Left cardiac atrium (tissue), 4 donors: ENCODE data around the gene TTC39B. TPM values are rescaled to one million over a fixed set of nuclear protein-coding genes. Genes with fewer than 3 reads are reported as not detected.

Source experiments
- ATAC-seq, 2 donors: fragments of 200-7000 bp; cut with Tn5 transposase; one replicate each; pipeline ENCODE4 v1.9.1; 2020; ENCODE audit warnings: mild to moderate bottlenecking in 2 of 2, moderate library complexity in 2 of 2
- DNase-seq: peaks from one replicate; pipeline ENCODE4 v3.0.0-alpha.2; 2020
- intact Hi-C, 2 donors: fragments of 100-400 bp; cut with DNase I; formaldehyde crosslinking; loops; one replicate each; pipeline versions ENCODE4 v1.14.1 to v1.15.1; 2022 to 2023
- total RNA-seq, 2 donors: library from RNA; stranded (reverse); fragmentation: NEBNext Ultra II Directional; extraction: Animal tissue kit (Norgen Biotek cat#: 25700); gene quantifications; one replicate each; pipeline ENCODE4 v1.2.1, GENCODE V29; 2021
- donor health status: DM: no; HTN: yes; CAD: no.
- donor health status: DM: no; HTN: yes; CAD: no; lungs with severe emphysema.
- donor health status: DM: yes; HTN: yes; CAD: no.
- donor health status: Dilated cardiomyopathy.

TTC39B gene
- total RNA-seq, 2 donors from 2014 or later = 2.9 to 4.8 TPM

- ATAC-seq (no peak), DNase-seq (no peak)
- intact Hi-C loops = no loop called here
These were observed 153.1 kb downstream of the TTC39B start for GRCh38 chr9:15153961-15154360.

GRCh38 chr9:15150939-15151338 lies 156.1 kb downstream of the TTC39B start:
- no peak for DNase-seq
- ATAC-seq = no peak
- intact Hi-C loops = no loop called here

DNA sequence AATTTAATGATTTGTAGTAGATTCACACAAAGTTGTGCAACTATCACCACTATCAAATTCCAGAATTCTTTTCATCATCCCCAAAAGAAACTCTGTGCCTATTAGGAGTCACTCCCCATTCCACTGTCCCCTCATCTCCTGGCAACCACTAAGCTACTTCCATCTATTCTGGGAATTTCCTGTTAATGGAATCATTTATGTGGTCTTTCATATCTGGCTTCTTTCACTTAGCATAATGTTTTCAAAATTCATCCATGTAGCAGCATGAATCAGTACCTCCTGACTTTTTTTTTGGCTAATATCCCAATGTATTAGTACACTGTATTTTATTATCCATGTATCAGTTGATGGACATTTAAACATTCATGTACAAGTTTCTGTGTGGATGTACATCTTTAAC lies 157.6 kb downstream of the TTC39B start:
- intact Hi-C loops = no loop called here
- DNase-seq (no peak), ATAC-seq (no peak)

GRCh38 chr9:15146268-15146700 lies 160.7 kb downstream of the TTC39B start:
- intact Hi-C loops = no loop called here
- ATAC-seq (no peak), DNase-seq (no peak)

- intact Hi-C loops = loop anchor here in 1 of 2 donors (5.0 kb wide), 1 partner anchor 37 kb away; no protein-coding TSS in a partner anchor
- DNase-seq (peak; percentile 28), ATAC-seq (peak; percentile 19 to 51)
These were observed 162.4 kb downstream of the TTC39B start for GRCh38 chr9:15144622-15145061.

DNA sequence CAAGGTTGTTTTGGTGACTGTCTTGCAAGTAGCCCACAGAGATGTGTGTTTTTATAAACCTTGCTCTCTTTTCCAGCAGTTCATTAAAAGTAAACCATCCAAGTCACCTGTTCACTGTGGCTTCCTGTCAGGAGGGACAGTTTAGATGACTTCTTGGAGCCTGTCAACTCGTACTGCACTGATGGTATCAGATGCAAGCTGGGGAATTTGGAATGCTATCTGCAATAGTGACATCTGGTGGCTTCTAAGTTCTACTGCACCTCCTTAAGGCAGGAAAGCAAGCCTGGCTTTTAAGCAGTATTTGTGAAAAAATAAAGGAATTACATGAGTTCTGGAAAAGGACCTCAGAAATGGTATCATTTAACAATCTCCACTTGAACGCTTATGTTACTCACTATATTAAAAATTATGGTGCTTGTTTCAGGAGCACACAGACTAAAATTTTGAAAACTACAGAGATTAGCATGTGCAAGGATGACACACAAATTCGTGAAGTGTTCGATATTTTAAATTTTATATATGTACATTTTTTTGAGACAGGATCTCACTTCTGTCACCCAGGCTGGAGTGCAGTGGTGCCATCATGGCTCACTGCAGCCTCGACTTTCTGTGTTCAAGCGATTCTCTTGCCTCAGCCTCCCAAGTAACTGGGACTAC lies 164.0 kb downstream of the TTC39B start:
- ATAC-seq (peak; percentile 57 to 70), DNase-seq (no peak)
- intact Hi-C loops = loop anchor here in 1 of 2 donors (5.0 kb wide), 1 partner anchor 36 kb away; no protein-coding TSS in a partner anchor

GRCh38 chr9:15140051-15140450 lies 167.0 kb downstream of the TTC39B start:
- intact Hi-C loops = loop anchor here in 1 of 2 donors (5.0 kb wide), 1 partner anchor 33 kb away; no protein-coding TSS in a partner anchor
- ATAC-seq (no peak), DNase-seq (no peak)

GRCh38 chr9:15139469-15139868 lies 167.5 kb downstream of the TTC39B start:
- no peak for ATAC-seq
- no peak for DNase-seq
- intact Hi-C loops = loop anchor here (5.0 kb wide), 2 partner anchors 37 to 48 kb away; no protein-coding TSS in a partner anchor

DNA sequence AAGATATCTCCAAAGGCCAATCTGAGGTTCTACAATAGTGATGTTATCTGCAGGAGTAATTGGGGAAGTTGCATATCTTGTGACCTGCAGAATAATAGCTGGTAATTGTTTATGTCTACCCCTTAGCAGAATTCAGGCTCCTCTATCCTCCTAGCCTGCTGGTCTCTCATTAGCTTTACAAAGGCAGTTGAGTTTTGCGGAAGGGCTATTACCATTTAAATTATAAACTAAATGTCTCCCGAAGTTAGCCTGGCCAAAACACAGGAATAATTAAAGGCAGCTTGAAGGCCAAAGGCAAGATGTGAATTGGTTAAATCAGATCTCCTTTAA lies 168.7 kb downstream of the TTC39B start:
- intact Hi-C loops = loop anchor here (5.0 kb wide), 2 partner anchors 36 to 49 kb away; no protein-coding TSS in a partner anchor
- ATAC-seq (no peak), DNase-seq (no peak)

DNA sequence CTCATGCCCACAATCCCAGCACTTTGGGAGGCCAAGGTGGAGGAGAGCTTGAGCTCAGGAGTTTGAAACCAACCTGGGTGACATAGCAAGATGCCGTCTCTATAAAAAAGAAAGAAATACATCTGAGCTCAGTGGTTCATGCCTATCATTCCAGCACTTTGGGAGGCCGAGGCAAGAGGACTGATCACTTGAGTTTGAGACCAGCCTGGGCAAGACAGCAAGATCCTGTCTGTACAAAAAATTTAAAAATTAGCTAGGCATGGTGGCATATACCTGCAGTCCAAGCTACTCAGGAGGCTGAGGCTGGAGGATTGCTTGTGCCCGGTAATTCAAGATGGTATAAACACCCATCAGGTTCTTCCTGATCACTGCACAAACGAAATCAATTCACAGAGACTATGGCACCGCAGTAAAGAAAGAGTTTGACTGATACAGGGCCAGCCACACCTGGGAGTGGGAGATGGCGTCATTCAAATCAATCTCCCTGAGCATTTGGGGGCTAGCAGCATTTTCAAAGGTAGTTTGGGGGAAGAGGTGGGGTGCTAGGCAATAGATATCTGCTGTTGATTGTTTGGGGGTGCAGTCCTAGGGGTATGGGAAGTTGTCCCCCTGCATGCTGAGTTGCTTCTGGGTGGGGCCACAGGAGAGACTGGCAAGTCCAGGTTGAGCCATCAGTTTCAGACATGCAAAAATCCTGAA lies 169.2 kb downstream of the TTC39B start:
- ATAC-seq (no peak), DNase-seq (no peak)
- intact Hi-C loops = loop anchor here (5.0 kb wide), 2 partner anchors 36 to 49 kb away; no protein-coding TSS in a partner anchor

DNA sequence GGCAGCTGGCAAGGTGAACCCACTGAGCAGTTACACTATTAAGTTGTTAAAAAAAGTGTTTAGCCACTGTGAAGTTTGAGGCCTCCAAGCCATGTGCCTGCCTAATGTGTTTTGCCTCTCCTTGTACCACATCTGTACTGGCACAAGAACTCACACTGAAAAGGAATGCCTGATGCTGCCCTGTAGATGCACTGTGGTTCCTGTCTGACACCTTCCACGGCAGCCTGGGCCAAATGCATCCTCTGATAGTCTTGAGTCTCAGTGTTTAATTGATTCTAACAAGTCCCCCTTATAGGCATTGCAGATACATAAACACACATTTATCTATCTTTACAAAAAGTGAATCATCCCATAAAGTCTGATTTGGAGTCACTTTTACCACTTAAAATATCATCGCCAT lies 169.9 kb downstream of the TTC39B start:
- ATAC-seq = no peak

DNA sequence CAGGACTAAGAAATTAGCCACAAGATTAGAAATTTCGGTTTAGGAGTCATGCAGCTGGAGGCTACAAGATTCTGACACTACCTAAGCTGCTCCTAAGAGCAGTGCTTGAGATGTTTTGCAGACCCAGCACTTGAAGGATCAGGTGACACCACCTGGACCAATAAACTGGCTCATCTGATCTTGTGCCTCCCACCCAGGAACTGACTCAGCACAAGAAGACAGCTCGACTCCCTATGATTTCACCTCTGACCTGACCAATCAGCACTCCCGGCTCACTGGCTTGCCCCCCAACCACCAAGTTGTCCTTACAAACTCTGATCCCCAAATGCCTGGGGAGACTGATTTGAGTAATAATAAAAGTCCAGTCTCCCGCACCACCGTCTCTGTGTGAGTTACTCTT lies 170.4 kb downstream of the TTC39B start:
- no peak for ATAC-seq
- intact Hi-C loops = loop anchor here (5.0 kb wide), 2 partner anchors 34 to 51 kb away; no protein-coding TSS in a partner anchor
- no peak for DNase-seq

More for the DNA sequence above, 169.9 kb downstream of the TTC39B start:
- intact Hi-C loops = loop anchor here (5.0 kb wide), 2 partner anchors 35 to 50 kb away; no protein-coding TSS in a partner anchor
- no peak for DNase-seq

- intact Hi-C loops = loop anchor here (5.0 kb wide), 2 partner anchors 33 to 52 kb away; no protein-coding TSS in a partner anchor
These were observed 171.7 kb downstream of the TTC39B start for GRCh38 chr9:15135164-15135792.

DNA sequence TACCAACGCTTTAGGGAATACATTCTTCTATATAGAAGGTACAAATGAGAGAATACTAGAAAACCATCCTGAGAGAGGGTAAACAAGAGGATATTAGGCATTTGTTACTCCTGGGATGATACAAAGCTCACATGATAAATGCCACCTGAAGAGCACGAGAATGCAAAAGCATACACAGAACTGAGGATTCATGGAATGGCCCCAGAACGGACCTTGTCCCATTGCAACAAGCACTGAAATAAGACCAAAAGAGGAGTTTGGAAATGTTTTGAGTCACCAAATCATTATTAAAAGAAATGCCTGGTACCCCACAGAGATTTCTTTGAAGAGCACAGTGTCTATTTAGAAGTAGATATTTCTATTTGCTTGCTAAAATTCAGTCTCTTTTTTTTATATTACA lies 173.5 kb downstream of the TTC39B start:
- intact Hi-C loops = no loop called here
- DNase-seq (no peak), ATAC-seq (no peak)

More at GRCh38 chr9:15135164-15135792, 171.7 kb downstream of the TTC39B start:
- ATAC-seq = peak; percentile 86 to 90
- peak; percentile 36 for DNase-seq

GRCh38 chr9:15132091-15132490 lies 174.9 kb downstream of the TTC39B start:
- intact Hi-C loops = no loop called here
- DNase-seq (no peak), ATAC-seq (no peak)

- intact Hi-C loops = no loop called here
- DNase-seq (no peak), ATAC-seq (no peak)
These were observed 175.9 kb downstream of the TTC39B start for GRCh38 chr9:15131094-15131493.

- ATAC-seq (no peak), DNase-seq (no peak)
- intact Hi-C loops = no loop called here
These were observed 179.2 kb downstream of the TTC39B start for GRCh38 chr9:15127831-15128230.

DNA sequence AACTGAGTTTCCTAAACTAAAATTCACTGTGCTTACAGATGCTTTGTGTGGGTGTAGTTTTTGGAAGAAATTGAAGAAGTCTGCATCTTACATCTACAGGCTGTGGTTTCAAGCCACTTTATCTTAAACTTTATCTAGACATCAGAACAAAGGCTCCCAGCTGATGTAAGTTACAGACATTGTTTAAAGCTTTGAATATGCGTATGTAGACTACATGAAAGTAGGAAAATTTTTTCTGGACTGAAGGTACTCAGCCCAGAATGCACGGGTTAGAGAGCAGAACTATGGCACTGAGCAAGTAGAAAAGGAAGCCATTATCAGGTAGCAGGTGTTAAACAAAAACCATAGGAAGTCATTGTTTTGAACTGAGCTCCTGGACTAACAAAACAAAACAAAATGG lies 185.4 kb downstream of the TTC39B start:
- ATAC-seq = no peak
- intact Hi-C loops = no loop called here
- DNase-seq = no peak

DNA sequence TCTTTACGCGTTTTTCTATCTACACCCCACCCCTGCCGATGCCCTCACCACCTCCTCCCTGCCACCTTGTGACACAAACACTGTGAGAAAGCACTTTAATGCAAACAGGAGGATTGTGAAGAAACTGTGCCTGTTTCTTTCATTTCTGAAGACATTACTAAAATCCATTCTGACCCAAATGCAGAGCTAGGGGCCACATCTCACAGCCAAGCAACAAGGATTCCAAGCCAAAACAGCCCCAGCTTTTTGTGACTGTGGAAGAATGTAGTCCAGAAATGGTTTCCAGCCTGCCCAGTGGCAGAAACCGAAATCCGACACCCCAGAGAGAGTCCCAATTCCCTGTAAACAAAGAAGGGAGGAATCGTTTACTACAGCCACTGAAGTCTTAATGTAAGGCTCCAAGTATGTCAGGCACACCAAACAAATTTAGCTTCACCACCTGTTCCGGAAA lies 190.9 kb downstream of the TTC39B start:
- no peak for ATAC-seq
- no peak for DNase-seq
- intact Hi-C loops = no loop called here

GRCh38 chr9:15115702-15116101 lies 191.3 kb downstream of the TTC39B start:
- ATAC-seq (no peak), DNase-seq (no peak)
- intact Hi-C loops = no loop called here
